Nucleus accumbens (tissue), 56 donors: ENCODE data around the gene RILPL1.
"Not testable (repeated sequence)": the region's sequence is repeated elsewhere in the genome, so short reads cannot be mapped to it uniquely, and the experiment has no call there.

Experiments used
- DNase-seq, 56 donors: peaks; one replicate each; lab custom pipeline; 2025; lab: John Stamatoyannopoulos, UW

RILPL1 gene

GRCh38 chr12:123533672-123534643, at the start of gene RILPL1:
Gene RILPL1 (minus strand): TSS chr12:123533719. CDS start chr12:123533482, 237 bp downstream.
- peak in 49 of 56 donors; percentile 12 to 85 (median 63) for DNase-seq

- DNase-seq = no peak
Measured at GRCh38 chr12:123580772-123581171, 47.3 kb upstream of the RILPL1 start.

GRCh38 chr12:123578829-123579228, 45.3 kb upstream of the RILPL1 start:
- DNase-seq = not testable (repeated sequence)

- no peak for DNase-seq
Measured at GRCh38 chr12:123578243-123578642, 44.7 kb upstream of the RILPL1 start.

GRCh38 chr12:123576611-123577010, 43.1 kb upstream of the RILPL1 start:
- DNase-seq = no peak

GRCh38 chr12:123573870-123574269, 40.4 kb upstream of the RILPL1 start:
- DNase-seq = no peak

- DNase-seq = no peak
Measured at GRCh38 chr12:123572391-123572790, 38.9 kb upstream of the RILPL1 start.

GRCh38 chr12:123571343-123571813, 37.9 kb upstream of the RILPL1 start:
- peak in 18 of 56 donors; percentile 0 to 22 (median 4) for DNase-seq

- peak in 1 of 56 donors; percentile 4 for DNase-seq
Measured at GRCh38 chr12:123559468-123559867, 25.9 kb upstream of the RILPL1 start.

GRCh38 chr12:123558487-123558886, 25.0 kb upstream of the RILPL1 start:
- DNase-seq = not testable (repeated sequence)

GRCh38 chr12:123554843-123555242, 21.3 kb upstream of the RILPL1 start:
- DNase-seq = not testable (repeated sequence)

- DNase-seq = not testable (repeated sequence)
Measured at GRCh38 chr12:123554136-123554535, 20.6 kb upstream of the RILPL1 start.

- DNase-seq = no peak
Measured at GRCh38 chr12:123550700-123551099, 17.2 kb upstream of the RILPL1 start.

- no peak for DNase-seq
Measured at GRCh38 chr12:123548107-123548506, 14.6 kb upstream of the RILPL1 start.

GRCh38 chr12:123546281-123546680, 12.8 kb upstream of the RILPL1 start:
- no peak for DNase-seq

- DNase-seq = peak in 9 of 56 donors; percentile 1 to 52 (median 11)
Measured at GRCh38 chr12:123543541-123543940, 10.0 kb upstream of the RILPL1 start.

GRCh38 chr12:123540899-123541662, 7.6 kb upstream of the RILPL1 start:
- no peak for DNase-seq

GRCh38 chr12:123535952-123536351, 2.4 kb upstream of the RILPL1 start:
- not testable (repeated sequence) for DNase-seq

GRCh38 chr12:123532808-123533649, 490 bp downstream of the RILPL1 start:
- DNase-seq = peak in 30 of 56 donors; percentile 8 to 53 (median 32)

GRCh38 chr12:123532019-123532418, 1.5 kb downstream of the RILPL1 start:
- DNase-seq = peak in 12 of 56 donors; percentile 1 to 27 (median 5)
